SK-N-MC (cell line): ENCODE results near the gene GLP1R.

Experiments
- EZH2 ChIP-seq: fragments of 200-600 bp; sonication (generic); IDR thresholded peaks from one replicate; pipeline ENCODE4 v1.6.1; 2017; ENCODE audit warnings: antibody characterized with exemption
- FOXP2 ChIP-seq: optimal IDR thresholded peaks from 2 replicates; pipeline ENCODE3; 2011; ENCODE audit warnings: mild to moderate bottlenecking, moderate library complexity; ENCODE audit not compliant: insufficient read depth; ENCODE audit errors: extremely low read length, control extremely low read depth
- POLR2AphosphoS5 ChIP-seq: IDR thresholded peaks from 2 replicates; pipeline ENCODE4 v1.6.1; 2012; ENCODE audit warnings: mild to moderate bottlenecking, low read depth, low read length, borderline replicate concordance

- TF ChIP-seq EZH2 (no peak), POLR2AphosphoS5 (no peak), FOXP2 (no peak)
Measured at GRCh38 chr6:39021041-39021440, 27.5 kb upstream of the GLP1R start.
